ENCODE data around the gene POLR2I.

DNA sequence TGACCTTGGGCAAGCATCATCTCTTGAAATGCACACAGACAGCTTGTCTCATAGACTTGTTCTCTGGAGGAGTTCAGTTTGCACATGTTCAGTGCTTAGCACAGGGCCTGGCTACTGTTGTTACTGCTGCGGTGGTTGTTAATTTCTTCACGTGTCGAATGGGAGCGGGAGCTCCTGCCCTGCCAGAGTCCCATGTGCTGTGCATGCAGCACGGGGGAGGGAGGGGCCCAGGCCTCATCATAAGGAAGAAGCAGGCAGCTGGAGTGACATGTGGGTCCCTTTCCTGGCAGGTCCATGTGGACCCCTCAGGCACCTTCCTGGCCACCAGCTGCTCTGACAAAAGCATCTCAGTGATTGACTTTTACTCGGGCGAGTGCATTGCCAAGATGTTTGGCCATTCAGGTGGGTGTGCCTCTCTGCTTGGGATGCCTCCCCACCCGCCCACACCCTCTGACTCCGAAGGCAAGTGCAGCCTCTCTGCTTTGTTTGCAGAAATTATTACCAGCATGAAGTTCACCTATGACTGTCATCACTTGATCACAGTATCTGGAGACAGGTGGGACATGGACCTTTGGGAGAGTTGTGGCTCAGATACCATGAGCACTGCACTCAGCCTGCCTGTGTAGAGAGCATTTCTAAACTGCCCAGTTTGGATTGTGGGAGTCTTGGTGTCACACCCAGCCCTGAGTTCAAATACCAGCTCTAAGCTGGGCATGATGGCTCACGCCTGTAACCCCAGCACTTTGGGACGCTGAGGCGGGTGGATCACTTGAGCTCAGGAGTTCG, 23.6 kb downstream of the POLR2I start:
- TF ChIP-seq, protein P1, sequence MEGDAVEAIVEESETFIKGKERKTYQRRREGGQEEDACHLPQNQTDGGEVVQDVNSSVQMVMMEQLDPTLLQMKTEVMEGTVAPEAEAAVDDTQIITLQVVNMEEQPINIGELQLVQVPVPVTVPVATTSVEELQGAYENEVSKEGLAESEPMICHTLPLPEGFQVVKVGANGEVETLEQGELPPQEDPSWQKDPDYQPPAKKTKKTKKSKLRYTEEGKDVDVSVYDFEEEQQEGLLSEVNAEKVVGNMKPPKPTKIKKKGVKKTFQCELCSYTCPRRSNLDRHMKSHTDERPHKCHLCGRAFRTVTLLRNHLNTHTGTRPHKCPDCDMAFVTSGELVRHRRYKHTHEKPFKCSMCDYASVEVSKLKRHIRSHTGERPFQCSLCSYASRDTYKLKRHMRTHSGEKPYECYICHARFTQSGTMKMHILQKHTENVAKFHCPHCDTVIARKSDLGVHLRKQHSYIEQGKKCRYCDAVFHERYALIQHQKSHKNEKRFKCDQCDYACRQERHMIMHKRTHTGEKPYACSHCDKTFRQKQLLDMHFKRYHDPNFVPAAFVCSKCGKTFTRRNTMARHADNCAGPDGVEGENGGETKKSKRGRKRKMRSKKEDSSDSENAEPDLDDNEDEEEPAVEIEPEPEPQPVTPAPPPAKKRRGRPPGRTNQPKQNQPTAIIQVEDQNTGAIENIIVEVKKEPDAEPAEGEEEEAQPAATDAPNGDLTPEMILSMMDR (IDR thresholded peaks at IDR 0.05), result no peak
- TF ChIP-seq, protein P2, sequence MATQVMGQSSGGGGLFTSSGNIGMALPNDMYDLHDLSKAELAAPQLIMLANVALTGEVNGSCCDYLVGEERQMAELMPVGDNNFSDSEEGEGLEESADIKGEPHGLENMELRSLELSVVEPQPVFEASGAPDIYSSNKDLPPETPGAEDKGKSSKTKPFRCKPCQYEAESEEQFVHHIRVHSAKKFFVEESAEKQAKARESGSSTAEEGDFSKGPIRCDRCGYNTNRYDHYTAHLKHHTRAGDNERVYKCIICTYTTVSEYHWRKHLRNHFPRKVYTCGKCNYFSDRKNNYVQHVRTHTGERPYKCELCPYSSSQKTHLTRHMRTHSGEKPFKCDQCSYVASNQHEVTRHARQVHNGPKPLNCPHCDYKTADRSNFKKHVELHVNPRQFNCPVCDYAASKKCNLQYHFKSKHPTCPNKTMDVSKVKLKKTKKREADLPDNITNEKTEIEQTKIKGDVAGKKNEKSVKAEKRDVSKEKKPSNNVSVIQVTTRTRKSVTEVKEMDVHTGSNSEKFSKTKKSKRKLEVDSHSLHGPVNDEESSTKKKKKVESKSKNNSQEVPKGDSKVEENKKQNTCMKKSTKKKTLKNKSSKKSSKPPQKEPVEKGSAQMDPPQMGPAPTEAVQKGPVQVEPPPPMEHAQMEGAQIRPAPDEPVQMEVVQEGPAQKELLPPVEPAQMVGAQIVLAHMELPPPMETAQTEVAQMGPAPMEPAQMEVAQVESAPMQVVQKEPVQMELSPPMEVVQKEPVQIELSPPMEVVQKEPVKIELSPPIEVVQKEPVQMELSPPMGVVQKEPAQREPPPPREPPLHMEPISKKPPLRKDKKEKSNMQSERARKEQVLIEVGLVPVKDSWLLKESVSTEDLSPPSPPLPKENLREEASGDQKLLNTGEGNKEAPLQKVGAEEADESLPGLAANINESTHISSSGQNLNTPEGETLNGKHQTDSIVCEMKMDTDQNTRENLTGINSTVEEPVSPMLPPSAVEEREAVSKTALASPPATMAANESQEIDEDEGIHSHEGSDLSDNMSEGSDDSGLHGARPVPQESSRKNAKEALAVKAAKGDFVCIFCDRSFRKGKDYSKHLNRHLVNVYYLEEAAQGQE (IDR thresholded peaks at IDR 0.05; ENCODE audit: insufficient read depth in 1 of 2, low read depth in 2 of 2, low read length in 1 of 2), result no peak
